ENCODE measurements around the gene ERP27. TPM values are rescaled to one million over a fixed set of nuclear protein-coding genes. Genes with fewer than 3 reads are reported as not detected.

ERP27 gene
- total and polyA plus RNA-seq, 2 of the 8 experiments (the other 6 are each of a cell fraction or from before 2014, with no cell fraction given) = not detected

GRCh38 chr12:14883686-14884085 lies 54.7 kb downstream of the ERP27 start (continued):
- no peak for TF ChIP-seq RFX5 (IDR thresholded peaks at IDR 0.05; ENCODE audit: borderline replicate concordance, low read depth, low read length)
- TF ChIP-seq SUZ12 (IDR thresholded peaks at IDR 0.05; ENCODE audit: low read length) = no peak
- no peak for TF ChIP-seq BACH1 (IDR thresholded peaks at IDR 0.05; ENCODE audit: low read length)
- TF ChIP-seq GTF2F1 (IDR thresholded peaks at IDR 0.05; ENCODE audit: borderline replicate concordance, low read depth, low read length) = no peak
- TF ChIP-seq SRF (IDR thresholded peaks at IDR 0.05; ENCODE audit: low read depth, low read length) = no peak
- TF ChIP-seq, protein P1, sequence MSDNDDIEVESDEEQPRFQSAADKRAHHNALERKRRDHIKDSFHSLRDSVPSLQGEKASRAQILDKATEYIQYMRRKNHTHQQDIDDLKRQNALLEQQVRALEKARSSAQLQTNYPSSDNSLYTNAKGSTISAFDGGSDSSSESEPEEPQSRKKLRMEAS (IDR thresholded peaks at IDR 0.05) = no peak
- TF ChIP-seq PHF8 (conservative IDR thresholded peaks at IDR 0.05; ENCODE audit: low read depth, low read length) = no peak

All from H1 (cell line).